ENCODE data around the gene MATR3.
A peak's percentile ranks its signal among the peaks of the same experiment; 100 is the strongest.
"Not testable (repeated sequence)": the region's sequence is repeated elsewhere in the genome, so short reads cannot be mapped to it uniquely, and the experiment has no call there.

The MATR3 gene

GRCh38 chr5:139306628-139307379 lies 13.3 kb downstream of the MATR3 start:
- H3K36me3 ChIP-seq (ENCODE audit: control insufficient read depth, insufficient read depth, low read length): no peaks in the 10 kb centered on the region
- H3K9ac ChIP-seq (ENCODE audit: low read depth, low read length): no peak overlapping the region
- H3K9me3 ChIP-seq (ENCODE audit: control insufficient read depth, insufficient read depth, low read length): no peaks in the 10 kb centered on the region
- H3K27me3 ChIP-seq (ENCODE audit: control insufficient read depth, insufficient read depth, low read length): no peaks in the 10 kb centered on the region
- no peak overlapping the region for H3K4me3 ChIP-seq (ENCODE audit: low read depth, low read length)
- peaks cover 34% of the 10 kb centered on the region for H3K4me1 ChIP-seq (ENCODE audit: control insufficient read depth, insufficient read depth, low read length)

DNA sequence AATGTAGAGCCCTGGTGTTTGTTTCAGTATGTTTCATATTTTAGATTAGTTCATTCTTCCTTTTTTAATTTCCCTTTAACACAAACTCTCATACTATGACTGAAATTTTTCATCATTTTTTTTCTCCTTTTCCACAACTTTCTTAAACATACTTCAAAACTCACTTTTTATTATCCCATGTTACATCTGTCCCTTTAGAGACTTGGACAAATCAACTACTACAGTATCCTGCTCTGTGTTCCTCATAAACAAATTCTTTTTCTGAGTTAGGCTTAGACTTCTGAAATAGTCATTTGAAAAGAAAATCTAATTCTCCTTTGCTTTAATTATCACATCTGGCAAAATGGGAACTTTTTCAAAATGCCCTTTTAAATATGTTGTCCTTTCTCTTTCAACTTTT lies 15.3 kb downstream of the MATR3 start:
- Histone ChIP-seq H3K4me3 (ENCODE audit: low read depth, low read length) (no peak overlapping the region), H3K4me1 (ENCODE audit: control insufficient read depth, insufficient read depth, low read length) (peaks cover 37% of the 10 kb centered on the region), H3K9me3 (ENCODE audit: control insufficient read depth, insufficient read depth, low read length) (no peaks in the 10 kb centered on the region), H3K27me3 (ENCODE audit: control insufficient read depth, insufficient read depth, low read length) (no peaks in the 10 kb centered on the region), H3K9ac (ENCODE audit: low read depth, low read length) (no peak overlapping the region), H3K36me3 (ENCODE audit: control insufficient read depth, insufficient read depth, low read length) (no peaks in the 10 kb centered on the region)

DNA sequence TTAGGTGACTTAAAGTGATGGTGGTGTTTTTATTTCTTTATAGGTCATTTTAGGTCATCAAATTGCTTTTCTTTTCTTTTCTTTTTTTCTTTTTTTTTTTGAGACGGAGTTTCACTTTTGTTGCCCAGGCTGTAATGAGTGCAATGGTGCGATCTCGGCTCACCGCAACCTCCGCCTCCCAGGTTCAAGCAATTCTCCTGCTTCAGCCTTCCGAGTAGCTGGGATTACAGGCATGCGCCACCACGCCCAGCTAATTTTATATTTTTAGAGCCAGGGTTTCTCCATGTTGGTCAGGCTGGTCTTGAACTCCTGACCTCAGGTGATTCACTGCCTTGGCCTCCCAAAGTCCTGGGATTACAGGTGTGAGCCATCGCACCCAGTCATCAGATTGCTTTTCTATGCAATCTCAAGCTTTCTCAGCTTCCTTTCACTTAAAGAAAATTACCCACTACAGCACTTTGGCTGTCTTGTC lies 17.2 kb downstream of the MATR3 start:
- H3K4me3 ChIP-seq (ENCODE audit: low read depth, low read length); H3K27me3 ChIP-seq (ENCODE audit: control insufficient read depth, insufficient read depth, low read length); H3K36me3 ChIP-seq (ENCODE audit: control insufficient read depth, insufficient read depth, low read length); H3K9ac ChIP-seq (ENCODE audit: low read depth, low read length); H3K9me3 ChIP-seq (ENCODE audit: control insufficient read depth, insufficient read depth, low read length): not testable (repeated sequence)
- peaks cover 33% of the 10 kb centered on the region for H3K4me1 ChIP-seq (ENCODE audit: control insufficient read depth, insufficient read depth, low read length)

DNA sequence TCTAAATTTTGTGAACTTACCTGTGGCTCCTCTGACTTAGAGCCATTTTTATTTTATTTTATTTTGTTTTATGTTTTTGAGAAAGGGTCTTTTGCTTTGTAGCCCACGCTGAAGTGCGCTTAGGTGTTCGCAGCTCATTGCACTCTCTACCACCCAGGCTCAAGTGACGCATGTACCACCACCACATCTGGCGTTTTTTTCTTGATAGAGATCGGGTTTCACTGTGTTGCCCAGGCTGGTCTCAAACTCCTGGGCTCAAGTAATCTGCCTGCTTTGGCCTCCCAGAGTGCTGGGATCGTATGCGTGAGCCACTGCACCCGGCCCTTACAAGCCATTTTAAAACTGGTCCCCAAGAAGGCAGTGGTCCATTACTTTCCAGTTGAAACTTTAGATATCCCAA lies 18.5 kb downstream of the MATR3 start:
- H3K9me3 ChIP-seq (ENCODE audit: control insufficient read depth, insufficient read depth, low read length): no peaks in the 10 kb centered on the region
- no peak overlapping the region for H3K9ac ChIP-seq (ENCODE audit: low read depth, low read length)
- H3K4me1 ChIP-seq (ENCODE audit: control insufficient read depth, insufficient read depth, low read length): peaks cover 29% of the 10 kb centered on the region
- no peaks in the 10 kb centered on the region for H3K27me3 ChIP-seq (ENCODE audit: control insufficient read depth, insufficient read depth, low read length)
- H3K36me3 ChIP-seq (ENCODE audit: control insufficient read depth, insufficient read depth, low read length): peaks cover 11% of the 10 kb centered on the region
- no peak overlapping the region for H3K4me3 ChIP-seq (ENCODE audit: low read depth, low read length)

DNA sequence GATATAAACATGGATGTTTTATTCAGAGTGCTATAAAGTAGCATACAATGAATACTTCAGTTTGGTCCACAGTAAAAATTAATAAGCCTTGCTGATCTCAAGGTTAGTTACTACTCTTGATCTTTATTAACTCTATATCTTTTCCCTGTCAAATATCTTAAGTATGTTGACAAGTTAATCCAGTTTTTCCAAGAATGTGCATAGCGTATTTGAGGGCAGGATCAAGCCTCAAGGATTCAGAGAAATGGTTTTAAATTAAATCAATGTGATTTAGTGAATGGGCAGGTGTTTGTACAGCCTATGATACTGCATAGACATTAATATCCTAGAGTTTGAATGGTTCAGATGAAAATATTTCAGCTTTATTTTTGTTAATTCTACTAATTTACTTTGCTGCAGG lies 20.7 kb downstream of the MATR3 start:
- no peaks in the 10 kb centered on the region for H3K9me3 ChIP-seq (ENCODE audit: control insufficient read depth, insufficient read depth, low read length)
- no peak overlapping the region for H3K9ac ChIP-seq (ENCODE audit: low read depth, low read length)
- peaks cover 20% of the 10 kb centered on the region for H3K36me3 ChIP-seq (ENCODE audit: control insufficient read depth, insufficient read depth, low read length)
- H3K4me1 ChIP-seq (ENCODE audit: control insufficient read depth, insufficient read depth, low read length): peaks cover 24% of the 10 kb centered on the region
- H3K4me3 ChIP-seq (ENCODE audit: low read depth, low read length): no peak overlapping the region
- no peaks in the 10 kb centered on the region for H3K27me3 ChIP-seq (ENCODE audit: control insufficient read depth, insufficient read depth, low read length)

DNA sequence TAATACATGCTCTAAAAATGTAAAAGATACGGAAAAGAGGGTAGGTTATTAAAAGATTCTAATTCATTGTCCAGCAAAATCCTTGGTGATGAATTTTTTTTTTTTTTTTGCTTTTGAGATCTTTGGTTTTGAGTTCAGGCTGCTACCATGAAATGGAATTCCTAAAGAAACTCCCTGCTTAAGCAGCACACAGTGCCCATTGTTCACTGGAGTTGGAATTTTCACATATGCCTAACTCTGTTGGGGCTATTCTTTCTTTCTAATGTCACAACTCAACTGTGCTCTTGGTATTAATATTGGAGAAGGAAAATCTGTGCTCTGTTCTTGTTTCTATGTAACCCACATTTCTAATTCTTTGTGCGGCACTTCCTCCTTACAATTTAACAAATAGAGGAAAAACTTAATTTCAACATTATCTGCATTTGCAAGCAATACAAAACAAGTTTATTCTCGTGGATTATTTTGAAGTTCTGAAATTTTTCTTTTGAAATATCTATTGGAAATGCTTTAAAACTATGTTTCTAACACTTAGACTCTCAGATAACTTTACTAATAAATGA lies 21.6 kb downstream of the MATR3 start:
- H3K4me1 ChIP-seq (ENCODE audit: control insufficient read depth, insufficient read depth, low read length): peaks cover 20% of the 10 kb centered on the region
- no peak overlapping the region for H3K9ac ChIP-seq (ENCODE audit: low read depth, low read length)
- H3K4me3 ChIP-seq (ENCODE audit: low read depth, low read length): no peak overlapping the region
- no peaks in the 10 kb centered on the region for H3K9me3 ChIP-seq (ENCODE audit: control insufficient read depth, insufficient read depth, low read length)
- peaks cover 22% of the 10 kb centered on the region for H3K36me3 ChIP-seq (ENCODE audit: control insufficient read depth, insufficient read depth, low read length)
- no peaks in the 10 kb centered on the region for H3K27me3 ChIP-seq (ENCODE audit: control insufficient read depth, insufficient read depth, low read length)

DNA sequence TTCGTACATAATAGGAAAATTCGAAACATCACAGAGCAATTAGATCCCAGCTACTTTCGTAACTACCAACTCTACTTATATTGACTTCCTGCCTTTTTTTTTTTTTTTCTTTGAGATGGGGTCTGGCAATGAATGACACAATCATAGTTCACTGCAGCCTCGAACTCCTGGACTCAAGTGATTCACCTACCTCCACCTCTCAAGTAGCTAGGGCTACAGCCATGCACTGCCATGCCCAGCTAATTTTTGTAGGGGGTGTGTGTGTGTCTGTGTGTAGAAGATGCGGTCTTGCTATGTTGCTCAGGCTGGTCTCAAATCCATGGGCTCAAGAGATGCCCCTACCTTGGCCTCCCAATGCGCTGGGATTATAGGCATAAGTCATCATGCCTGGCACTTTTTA lies 42.3 kb downstream of the MATR3 start:
- Histone ChIP-seq H3K27me3 (ENCODE audit: control insufficient read depth, insufficient read depth, low read length) (no peaks in the 10 kb centered on the region), H3K9ac (ENCODE audit: low read depth, low read length) (no peak overlapping the region), H3K9me3 (ENCODE audit: control insufficient read depth, insufficient read depth, low read length) (no peaks in the 10 kb centered on the region), H3K4me3 (ENCODE audit: low read depth, low read length) (no peak overlapping the region), H3K36me3 (ENCODE audit: control insufficient read depth, insufficient read depth, low read length) (no peaks in the 10 kb centered on the region), H3K4me1 (ENCODE audit: control insufficient read depth, insufficient read depth, low read length) (peaks cover 3% of the 10 kb centered on the region)

DNA sequence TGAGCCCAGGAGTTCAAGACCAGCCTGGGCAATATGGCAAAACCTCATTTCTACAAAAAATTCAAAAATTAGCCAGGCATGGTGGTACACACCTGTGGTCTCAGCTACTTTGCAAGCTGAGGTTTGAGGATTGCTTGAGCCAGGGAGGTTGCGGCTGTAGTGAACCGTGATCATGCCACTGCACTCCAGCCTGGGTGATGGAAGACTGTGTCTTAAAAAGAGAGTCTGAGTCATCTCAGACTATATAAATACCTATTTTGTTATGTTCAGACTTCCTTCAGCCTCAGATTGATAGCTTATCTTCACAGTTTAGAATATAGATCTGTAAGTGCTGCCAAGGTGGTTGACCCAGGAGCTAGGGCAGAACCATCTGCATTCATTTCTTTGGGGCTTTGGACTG lies 46.5 kb downstream of the MATR3 start:
- Histone ChIP-seq H3K4me1 (ENCODE audit: control insufficient read depth, insufficient read depth, low read length) (peaks cover 11% of the 10 kb centered on the region), H3K4me3 (ENCODE audit: low read depth, low read length) (no peak overlapping the region), H3K9ac (ENCODE audit: low read depth, low read length) (no peak overlapping the region)

DNA sequence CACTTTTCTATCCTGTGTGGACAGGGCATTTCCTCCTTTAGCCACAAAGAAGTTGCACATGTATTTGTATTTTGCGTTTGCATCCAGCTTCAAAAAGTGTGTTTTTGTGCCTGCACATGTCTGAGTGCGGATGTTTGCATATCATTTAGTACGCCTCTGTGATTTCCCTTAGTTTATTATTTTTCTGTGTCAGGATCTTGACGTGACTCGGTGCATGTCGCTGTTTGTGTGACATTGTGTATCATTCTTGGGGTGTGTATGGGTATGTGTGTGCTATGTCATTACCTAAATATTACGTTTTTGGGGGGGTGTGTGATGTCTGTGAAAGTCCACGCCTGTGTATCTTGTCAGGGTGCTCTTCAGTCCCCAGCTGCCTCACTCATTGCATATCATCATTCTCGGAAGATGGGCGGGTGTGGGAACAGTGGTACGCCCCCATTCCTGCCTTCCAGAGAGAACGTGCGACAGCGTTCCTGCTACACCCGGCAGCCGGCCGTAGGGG lies 47.7 kb downstream of the MATR3 start:
- peak overlapping the region; percentile 64 for H3K4me3 ChIP-seq (ENCODE audit: low read depth, low read length)

More for the DNA sequence above, 46.5 kb downstream of the MATR3 start:
- H3K36me3 ChIP-seq (ENCODE audit: control insufficient read depth, insufficient read depth, low read length): peaks cover 5% of the 10 kb centered on the region
- H3K9me3 ChIP-seq (ENCODE audit: control insufficient read depth, insufficient read depth, low read length): no peaks in the 10 kb centered on the region
- no peaks in the 10 kb centered on the region for H3K27me3 ChIP-seq (ENCODE audit: control insufficient read depth, insufficient read depth, low read length)

GRCh38 chr5:139341689-139342422 lies 48.3 kb downstream of the MATR3 start, which contains the start of gene PAIP2:
Gene PAIP2, plus strand, starts transcription at chr5:139341854. Its CDS starts 21,931 bp downstream, at chr5:139363785.
- Histone ChIP-seq H3K9ac (ENCODE audit: low read depth, low read length) (peak within 1 kb of the TSS; percentile 95), H3K27me3 (ENCODE audit: control insufficient read depth, insufficient read depth, low read length) (no peaks in the 10 kb centered on the region), H3K4me1 (ENCODE audit: control insufficient read depth, insufficient read depth, low read length) (peaks cover 7% of the 10 kb centered on the region), H3K9me3 (ENCODE audit: control insufficient read depth, insufficient read depth, low read length) (no peaks in the 10 kb centered on the region), H3K4me3 (ENCODE audit: low read depth, low read length) (peak within 1 kb of the TSS; percentile 95), H3K36me3 (ENCODE audit: control insufficient read depth, insufficient read depth, low read length) (peaks cover 5% of the 10 kb centered on the region)

More for the DNA sequence above, 47.7 kb downstream of the MATR3 start:
- Histone ChIP-seq H3K9me3 (ENCODE audit: control insufficient read depth, insufficient read depth, low read length) (no peaks in the 10 kb centered on the region), H3K27me3 (ENCODE audit: control insufficient read depth, insufficient read depth, low read length) (no peaks in the 10 kb centered on the region), H3K4me1 (ENCODE audit: control insufficient read depth, insufficient read depth, low read length) (peaks cover 7% of the 10 kb centered on the region), H3K9ac (ENCODE audit: low read depth, low read length) (no peak overlapping the region), H3K36me3 (ENCODE audit: control insufficient read depth, insufficient read depth, low read length) (peaks cover 5% of the 10 kb centered on the region)

DNA sequence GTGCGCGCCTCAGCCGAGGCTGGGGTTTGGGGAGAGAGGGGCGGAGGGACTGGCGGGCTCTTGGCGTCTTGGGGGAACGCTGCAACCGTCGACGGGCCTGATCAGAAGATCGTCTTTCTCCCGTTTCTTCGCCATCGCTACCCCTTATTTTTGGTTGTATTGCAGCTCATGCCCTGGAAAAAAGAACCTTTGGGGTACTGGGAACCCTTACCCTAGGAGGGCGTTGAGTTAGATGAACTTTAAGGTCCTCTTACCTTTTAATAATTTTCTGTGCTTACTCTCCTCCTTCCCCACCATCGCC lies 48.8 kb downstream of the MATR3 start:
- Histone ChIP-seq H3K36me3 (ENCODE audit: control insufficient read depth, insufficient read depth, low read length) (peaks cover 5% of the 10 kb centered on the region), H3K9me3 (ENCODE audit: control insufficient read depth, insufficient read depth, low read length) (no peaks in the 10 kb centered on the region), H3K4me3 (ENCODE audit: low read depth, low read length) (peak overlapping the region; percentile 95), H3K27me3 (ENCODE audit: control insufficient read depth, insufficient read depth, low read length) (no peaks in the 10 kb centered on the region), H3K4me1 (ENCODE audit: control insufficient read depth, insufficient read depth, low read length) (peaks cover 7% of the 10 kb centered on the region), H3K9ac (ENCODE audit: low read depth, low read length) (peak overlapping the region; percentile 95)
